HCT116 (cell line): ENCODE measurements around the gene JUN. TPM values are rescaled to one million over a fixed set of nuclear protein-coding genes. Genes with fewer than 3 reads are reported as not detected.

Source experiments
- ATAC-seq: fragments of 200-7000 bp; cut with Tn5 transposase; 2 replicates; pipeline ENCODE4 v1.9.1; 2020; ENCODE audit warnings: mild to moderate bottlenecking, moderate library complexity
- BruUV-seq: library from RNA; stranded (reverse); fragments of 400-500 nt; replicated peaks from 2 replicates; lab custom pipeline; 2021; lab: Mats Ljungman, UMichigan
- CTCF ChIA-PET: fragments of 300-600 bp; sonication (Branson Sonifier 250); formaldehyde crosslinking; loops from one replicate; lab custom pipeline; 2021; ENCODE audit warnings: antibody characterized with exemption; lab: Charles Lee
- POLR2A ChIA-PET: fragments of 300-600, 350-600 bp; sonication (Branson Sonifier 250); formaldehyde crosslinking; loops from one replicate; lab custom pipeline; 2021; ENCODE audit warnings: antibody characterized with exemption; lab: Charles Lee
- RAD21 ChIA-PET, 2 experiments: fragments of 300-600 bp; sonication (Branson Sonifier 250); formaldehyde crosslinking; loops; one replicate each; lab custom pipeline; 2023; ENCODE audit warnings: low total read pairs in 2 of 2; ENCODE audit not compliant: uncharacterized antibody in 2 of 2, unreplicated experiment in 2 of 2, low non-redundant PET in 1 of 2; lab: Charles Lee
- DNase-seq: peaks from one replicate; pipeline ENCODE4 v3.0.0-alpha.2; 2010; ENCODE audit warnings: low read depth, low spot score
- H2AFZ ChIP-seq: fragments of 200-600 bp; shearing (Covaris generic), sonication (generic); 2 replicates; pipeline ENCODE4 v1.6.1; 2017; ENCODE audit warnings: low read depth, mixed run types, mixed read lengths, antibody characterized with exemption, low read length; ENCODE audit not compliant: poor library complexity, severe bottlenecking
- H3K27ac ChIP-seq: 2 replicates; pipeline ENCODE4 v1.5.1; 2012; ENCODE audit warnings: low read depth, low read length
- H3K27me3 ChIP-seq: fragments of 200-600 bp; sonication (generic); 2 replicates; pipeline ENCODE4 v1.6.1; 2016; ENCODE audit warnings: mixed run types, low read length, mixed read lengths; ENCODE audit not compliant: insufficient read depth
- H3K36me3 ChIP-seq, 2 experiments: fragments of 200-500 bp in 1 of 2; fragments of 200-600 bp in 1 of 2; sonication (Bioruptor generic) in 1 of 2; sonication (generic) in 1 of 2; 2 replicates each; pipeline versions ENCODE4 v1.5.1 to v1.6.1; 2014 to 2016; ENCODE audit warnings: low read length in 2 of 2, inconsistent platforms in 1 of 2, mixed read lengths in 1 of 2, mixed run types in 1 of 2; ENCODE audit not compliant: insufficient read depth in 2 of 2, control insufficient read depth in 1 of 2
- H3K4me1 ChIP-seq, 2 experiments: fragments of 200-600 bp in 1 of 2; sonication (generic) in 1 of 2; 2 replicates each; pipeline versions ENCODE4 v1.5.1 to v1.6.1; 2012 to 2017; ENCODE audit warnings: low read length in 2 of 2, inconsistent platforms in 1 of 2, mild to moderate bottlenecking in 1 of 2, mixed read lengths in 1 of 2, mixed run types in 1 of 2, moderate library complexity in 1 of 2; ENCODE audit not compliant: insufficient read depth in 2 of 2, control insufficient read depth in 1 of 2
- H3K4me2 ChIP-seq: fragments of 200-600 bp; sonication (generic); 2 replicates; pipeline ENCODE4 v1.6.1; 2017; ENCODE audit warnings: mixed run types, low read length, mixed read lengths
- H3K4me3 ChIP-seq, 2 experiments: fragments of 200-600 bp in 1 of 2; sonication (generic) in 1 of 2; replicated peaks in 1 of 2; 2 replicates each; pipeline ENCODE4 v1.5.1; 2011 to 2016; ENCODE audit warnings: low read length in 2 of 2, control low read depth in 1 of 2, low read depth in 1 of 2, mild to moderate bottlenecking in 1 of 2, mixed read lengths in 1 of 2, mixed run types in 1 of 2
- H3K79me2 ChIP-seq: fragments of 200-600 bp; sonication (generic); 2 replicates; pipeline ENCODE4 v1.6.1; 2017; ENCODE audit warnings: mild to moderate bottlenecking, mixed run types, low read length, moderate library complexity, mixed read lengths; ENCODE audit not compliant: insufficient read depth
- H3K9ac ChIP-seq: fragments of 200-600 bp; sonication (generic); 2 replicates; pipeline ENCODE4 v1.6.1; 2016; ENCODE audit warnings: low read length, mixed read lengths
- H3K9me2 ChIP-seq: fragments of 200-600 bp; sonication (generic), shearing (Covaris generic); 2 replicates; pipeline ENCODE4 v1.6.1; 2017; ENCODE audit warnings: mixed run types, mild to moderate bottlenecking, moderate library complexity; ENCODE audit not compliant: insufficient read depth
- H3K9me3 ChIP-seq, 2 experiments: fragments of 200-500 bp in 1 of 2; fragments of 200-600 bp in 1 of 2; sonication (Bioruptor generic) in 1 of 2; sonication (generic) in 1 of 2; 2 replicates each; pipeline ENCODE4 v1.6.1; 2014 to 2017; ENCODE audit warnings: low read length in 2 of 2, mixed read lengths in 2 of 2, inconsistent platforms in 1 of 2, low read depth in 1 of 2, mild to moderate bottlenecking in 1 of 2, mixed run types in 1 of 2, moderate library complexity in 1 of 2; ENCODE audit not compliant: control insufficient read depth in 1 of 2, insufficient read depth in 1 of 2
- H4K20me1 ChIP-seq: fragments of 200-600 bp; sonication (generic), shearing (Covaris generic); 2 replicates; pipeline ENCODE4 v1.6.1; 2017; ENCODE audit warnings: mixed run types, mild to moderate bottlenecking, moderate library complexity; ENCODE audit not compliant: insufficient read depth
- ATF3 ChIP-seq: IDR thresholded peaks from 2 replicates; pipeline ENCODE4 v1.6.1; 2012
- CBX3 ChIP-seq: IDR thresholded peaks from 2 replicates; pipeline ENCODE4 v1.6.1; 2012; ENCODE audit warnings: low read depth
- CTCF ChIP-seq, 3 experiments: fragments of 200-600 bp in 1 of 3; sonication (generic) in 1 of 3; IDR thresholded peaks in 2 of 3; conservative IDR thresholded peaks in 1 of 3; 2 replicates each; pipeline ENCODE4 v1.5.1; 2012 to 2017; ENCODE audit warnings: low read depth in 2 of 3, low read length in 2 of 3, antibody characterized with exemption in 1 of 3, borderline replicate concordance in 1 of 3, control low read depth in 1 of 3, mild to moderate bottlenecking in 1 of 3, mixed read lengths in 1 of 3, mixed run types in 1 of 3, moderate library complexity in 1 of 3; ENCODE audit not compliant: insufficient read depth in 1 of 3
- ELF1 ChIP-seq: IDR thresholded peaks from 2 replicates; pipeline ENCODE4 v1.6.1; 2012; ENCODE audit warnings: low read depth, borderline replicate concordance
- EZH2 ChIP-seq: fragments of 200-600 bp; sonication (generic); IDR thresholded peaks from 2 replicates; pipeline ENCODE4 v1.6.1; 2017; ENCODE audit warnings: antibody characterized with exemption, mixed run types
- EZH2phosphoT487 ChIP-seq: fragments of 200-600 bp; IDR thresholded peaks from 2 replicates; pipeline ENCODE4 v1.6.1; 2018; ENCODE audit warnings: antibody characterized with exemption, borderline replicate concordance
- FOSL1 ChIP-seq: IDR thresholded peaks from 2 replicates; pipeline ENCODE4 v1.6.1; 2012; ENCODE audit warnings: low read depth
- POLR2A ChIP-seq: IDR thresholded peaks from 2 replicates; pipeline ENCODE4 v1.7.0; 2011; ENCODE audit warnings: borderline replicate concordance; ENCODE audit not compliant: insufficient read depth, insufficient read length; ENCODE audit errors: extremely low read depth
- POLR2AphosphoS5 ChIP-seq: IDR thresholded peaks from 2 replicates; pipeline ENCODE4 v1.6.1; 2011; ENCODE audit warnings: mild to moderate bottlenecking, low read depth, low read length, moderate library complexity
- REST ChIP-seq: IDR thresholded peaks from 2 replicates; pipeline ENCODE4 v1.6.1; 2012; ENCODE audit warnings: low read depth
- SIN3A ChIP-seq: IDR thresholded peaks from 2 replicates; pipeline ENCODE4 v1.6.1; 2012; ENCODE audit warnings: low read depth
- SP1 ChIP-seq: IDR thresholded peaks from 2 replicates; pipeline ENCODE4 v1.6.1; 2012; ENCODE audit warnings: low read depth
- SRF ChIP-seq: IDR thresholded peaks from 2 replicates; pipeline ENCODE4 v1.6.1; 2012; ENCODE audit warnings: low read depth
- TCF7L2 ChIP-seq: IDR thresholded peaks from 2 replicates; pipeline ENCODE4 v1.7.0; 2011; ENCODE audit warnings: borderline replicate concordance, inconsistent platforms; ENCODE audit not compliant: insufficient read depth, insufficient read length; ENCODE audit errors: extremely low read depth
- YY1 ChIP-seq: IDR thresholded peaks from 2 replicates; pipeline ENCODE4 v1.6.1; 2011; ENCODE audit warnings: low read length, low read depth, moderate library complexity, mild to moderate bottlenecking; ENCODE audit not compliant: insufficient replicate concordance; ENCODE audit errors: extremely low read depth
- ZBTB33 ChIP-seq: IDR thresholded peaks from 2 replicates; pipeline ENCODE4 v1.6.1; 2011; ENCODE audit warnings: mild to moderate bottlenecking, low read length, moderate library complexity; ENCODE audit not compliant: insufficient replicate concordance; ENCODE audit errors: extremely low read depth
- ZFX ChIP-seq: fragments of 450-650 bp; IDR thresholded peaks from 2 replicates; pipeline ENCODE4 v1.6.1; 2017
- intact Hi-C: fragments of 100-400 bp; cut with micrococcal nuclease; formaldehyde crosslinking; loops from 2 replicates; pipeline ENCODE4 v1.10.0; 2022
- total RNA-seq: library from RNA; stranded (reverse); gene quantifications from one replicate; pipeline ENCODE4 v1.2.1, GENCODE V29; 2021; ENCODE audit not compliant: unreplicated experiment

The JUN gene
- total RNA-seq, 1 experiment from 2014 or later = 18.7 TPM

- TF ChIP-seq YY1 (no peak), SIN3A (no peak), SP1 (no peak), ZBTB33 (no peak), ELF1 (no peak), SRF (no peak), POLR2AphosphoS5 (no peak), EZH2 (no peak)
These were observed 28.6 kb upstream of the JUN start (continued) for GRCh38 chr1:58812468-58812867.

- H3K4me1 ChIP-seq = peaks cover 15 to 28% of the 10 kb centered on the region in 2 experiments; a peak in 3 of 4 replicates
- ChIA-PET POLR2A (no interaction called here), CTCF (no interaction called here), RAD21 (no interaction called here)
- no peak overlapping the region for H3K9ac ChIP-seq
- ATAC-seq (no peak), DNase-seq (no peak)
- H3K27ac ChIP-seq = no peak overlapping the region
- no peaks in the 10 kb centered on the region for H3K36me3 ChIP-seq
- no peaks in the 10 kb centered on the region for H3K27me3 ChIP-seq
- H3K9me2 ChIP-seq = no peaks in the 10 kb centered on the region
- H2AFZ ChIP-seq = no peak overlapping the region
- no peaks in the 10 kb centered on the region for H3K79me2 ChIP-seq
- no peaks in the 10 kb centered on the region for H3K9me3 ChIP-seq
- intact Hi-C loops = loop anchor here (10.0 kb wide), 1 partner anchor 483 kb away; the partner anchor contains the start of gene FGGY
- BruUV-seq = no TSS peak
- H3K4me3 ChIP-seq = no peak overlapping the region
- no peaks in the 10 kb centered on the region for H4K20me1 ChIP-seq
- H3K4me2 ChIP-seq = no peak overlapping the region
- no peak for TF ChIP-seq ELF1
- no peak for TF ChIP-seq CBX3
- TF ChIP-seq ATF3 = no peak
- no peak for TF ChIP-seq EZH2phosphoT487
- TF ChIP-seq EZH2 = no peak
- no peak for TF ChIP-seq CTCF (IDR thresholded peaks at IDR 0.05 in 2 of 3, conservative IDR thresholded peaks at IDR 0.05 in 1 of 3; ENCODE audit: borderline replicate concordance in 1 of 3, insufficient read depth in 1 of 3, low read depth in 2 of 3, low read length in 2 of 3)
- TF ChIP-seq POLR2AphosphoS5 = no peak
- no peak for TF ChIP-seq FOSL1
- TF ChIP-seq ZFX = no peak
- TF ChIP-seq TCF7L2 = no peak
- TF ChIP-seq POLR2A = no peak
- no peak for TF ChIP-seq REST
- TF ChIP-seq SIN3A = no peak
- no peak for TF ChIP-seq SRF
These were observed 27.5 kb upstream of the JUN start for GRCh38 chr1:58811303-58811702.
